ENCODE data around the gene SATB2.

DNA sequence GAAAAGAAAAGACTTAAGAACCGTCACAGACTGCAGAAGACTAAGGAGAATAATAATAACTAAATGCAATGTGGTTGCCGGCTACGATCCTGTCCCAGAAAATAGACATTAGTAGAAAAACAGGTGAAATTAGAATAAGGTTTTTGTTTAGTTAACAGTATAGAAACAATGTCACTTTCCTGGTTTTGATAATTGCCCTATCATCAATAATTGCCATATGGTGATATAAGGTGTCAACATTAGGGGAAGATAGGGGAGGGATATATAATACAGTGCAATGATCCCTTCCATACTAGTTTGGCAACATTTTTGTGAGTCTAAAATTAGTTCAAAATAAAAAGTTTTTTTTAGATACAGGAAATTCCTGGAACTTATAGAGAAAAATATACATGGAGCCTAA lies 144.8 kb downstream of the SATB2 start:
- TF ChIP-seq, protein P1, sequence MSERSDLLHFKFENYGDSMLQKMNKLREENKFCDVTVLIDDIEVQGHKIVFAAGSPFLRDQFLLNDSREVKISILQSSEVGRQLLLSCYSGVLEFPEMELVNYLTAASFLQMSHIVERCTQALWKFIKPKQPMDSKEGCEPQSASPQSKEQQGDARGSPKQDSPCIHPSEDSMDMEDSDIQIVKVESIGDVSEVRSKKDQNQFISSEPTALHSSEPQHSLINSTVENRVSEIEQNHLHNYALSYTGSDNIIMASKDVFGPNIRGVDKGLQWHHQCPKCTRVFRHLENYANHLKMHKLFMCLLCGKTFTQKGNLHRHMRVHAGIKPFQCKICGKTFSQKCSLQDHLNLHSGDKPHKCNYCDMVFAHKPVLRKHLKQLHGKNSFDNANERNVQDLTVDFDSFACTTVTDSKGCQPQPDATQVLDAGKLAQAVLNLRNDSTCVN (tag by site-specific recombination; optimal IDR thresholded peaks at IDR 0.05): no peak
- TF ChIP-seq ZNF843 (tag by site-specific recombination; IDR thresholded peaks at IDR 0.05) (no peak), ZNF24 (tag by site-specific recombination; IDR thresholded peaks at IDR 0.05) (no peak)

Data from HEK293 (cell line).